GM19328 (cell line): ENCODE data around the gene RAD51B.

Experiments
- ATAC-seq: cut with Tn5 transposase; IDR thresholded peaks from one replicate; pipeline ENCODE4 v1.9.1; 2021; ENCODE audit warnings: mild to moderate bottlenecking, moderate library complexity; ENCODE audit not compliant: unreplicated experiment

RAD51B gene

DNA sequence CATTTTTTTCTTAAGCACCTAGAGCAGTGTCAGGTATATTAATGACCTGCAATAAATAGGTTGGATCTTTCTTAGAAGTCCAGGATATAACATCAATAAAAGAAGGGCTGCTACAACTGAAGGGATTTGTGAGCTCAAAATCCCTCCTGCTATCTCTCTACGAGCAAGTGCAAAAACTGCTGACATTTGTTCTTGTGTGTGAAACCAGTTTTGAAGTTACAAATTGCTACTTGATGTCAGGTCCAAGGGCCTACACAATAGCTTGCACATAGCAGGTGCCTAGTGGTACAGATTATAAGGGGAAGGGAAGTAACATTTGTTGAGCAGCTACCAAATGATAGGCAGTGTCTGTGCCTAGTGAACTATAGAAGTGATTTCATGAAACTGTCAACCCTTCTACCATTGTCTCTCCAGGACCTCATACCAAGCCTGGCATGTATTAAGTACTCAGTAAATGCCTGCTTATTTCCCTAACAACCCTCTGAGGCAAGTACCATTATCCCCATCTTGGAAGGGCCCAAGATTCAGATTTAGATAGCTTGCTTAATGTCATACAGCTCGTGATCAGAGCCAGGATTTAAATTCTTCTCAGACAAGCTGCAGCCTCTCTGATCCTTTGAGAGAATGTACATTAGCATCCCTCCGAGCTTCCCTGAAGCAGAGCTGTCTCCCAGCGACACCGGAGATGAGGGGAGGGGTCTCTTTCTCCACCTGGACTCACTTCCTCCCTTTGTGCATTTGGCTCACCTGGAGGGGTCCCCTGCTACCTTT, 673.0 kb downstream of the RAD51B start:
- no peak for ATAC-seq

DNA sequence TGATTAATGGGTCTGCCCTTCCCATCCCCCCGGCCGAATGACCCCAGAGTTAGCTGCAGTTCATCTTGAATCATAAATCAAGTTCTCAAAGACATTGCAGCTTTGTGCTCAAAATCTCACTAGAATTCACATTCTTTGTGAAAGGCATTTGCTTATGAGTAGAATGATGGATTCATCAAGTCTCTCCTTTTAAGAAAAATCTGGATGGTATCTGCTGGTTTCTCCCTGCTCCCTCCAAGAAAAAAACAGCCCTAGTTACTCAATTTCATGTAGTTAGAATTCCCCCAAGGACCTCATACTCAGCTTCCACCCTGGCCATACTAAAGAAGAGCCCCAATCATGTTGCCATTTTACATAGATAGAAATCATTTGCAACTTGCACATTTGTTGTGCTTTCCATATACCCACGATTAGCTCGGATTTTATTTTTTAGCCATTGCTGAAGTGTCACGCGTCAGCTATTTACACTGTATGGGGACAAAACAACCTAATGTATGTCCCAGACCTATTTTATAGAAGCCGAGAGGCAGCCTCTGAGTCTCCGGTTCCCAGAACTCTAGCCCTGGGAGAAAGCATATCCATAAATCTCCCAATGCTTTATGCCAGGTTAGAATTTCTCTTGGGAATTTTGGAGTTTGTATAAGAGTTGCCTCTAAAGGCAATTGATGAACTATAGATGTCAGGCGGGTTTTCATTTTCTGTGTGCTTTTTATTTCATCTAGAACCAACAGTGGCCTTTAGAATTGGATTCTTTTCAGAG, 673.8 kb downstream of the RAD51B start:
- ATAC-seq: no peak

DNA sequence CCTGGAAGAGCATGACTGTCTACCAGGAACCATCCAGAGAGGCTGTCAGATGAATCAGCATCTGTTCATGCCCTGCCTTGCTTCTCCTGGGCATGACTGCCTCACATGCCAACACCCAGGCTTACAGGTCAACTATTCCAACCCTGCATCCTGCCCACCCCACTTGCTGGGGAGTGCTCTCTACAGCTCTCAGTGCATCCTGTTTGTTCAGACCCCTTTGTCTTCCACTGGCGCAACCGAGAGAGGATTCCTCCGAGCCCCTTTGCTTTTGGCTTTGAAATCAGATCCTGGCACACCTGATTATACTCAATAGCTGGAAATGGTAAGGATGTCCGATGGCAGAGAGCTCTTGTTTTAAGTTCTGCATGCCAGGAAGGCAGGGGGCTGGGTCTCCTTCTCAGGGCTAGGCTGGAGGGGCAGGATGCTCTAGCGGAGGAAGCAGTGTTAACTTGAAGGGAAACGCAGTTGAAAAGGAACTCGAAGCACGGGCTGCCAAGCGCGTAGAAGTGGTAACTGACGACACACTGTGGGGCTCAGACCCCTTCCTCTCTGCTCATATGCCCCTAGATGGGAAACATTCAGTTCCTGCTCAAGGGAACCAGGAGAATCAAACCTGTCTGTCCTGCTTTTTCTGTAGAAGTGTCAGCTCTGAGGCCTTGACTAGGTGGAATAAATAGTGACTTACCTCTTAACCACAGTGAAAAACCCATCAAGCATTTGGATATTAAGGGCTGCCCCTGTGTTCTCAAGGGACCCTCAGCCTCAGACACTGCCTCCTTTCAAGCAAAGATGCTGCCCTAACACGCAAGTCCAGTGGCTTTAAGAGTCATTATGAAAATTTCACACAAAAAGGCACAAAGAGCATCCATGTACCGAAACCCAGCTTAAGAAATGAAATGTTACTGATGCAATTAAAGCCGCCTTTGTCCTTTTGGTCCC, 675.8 kb downstream of the RAD51B start:
- ATAC-seq: no peak

DNA sequence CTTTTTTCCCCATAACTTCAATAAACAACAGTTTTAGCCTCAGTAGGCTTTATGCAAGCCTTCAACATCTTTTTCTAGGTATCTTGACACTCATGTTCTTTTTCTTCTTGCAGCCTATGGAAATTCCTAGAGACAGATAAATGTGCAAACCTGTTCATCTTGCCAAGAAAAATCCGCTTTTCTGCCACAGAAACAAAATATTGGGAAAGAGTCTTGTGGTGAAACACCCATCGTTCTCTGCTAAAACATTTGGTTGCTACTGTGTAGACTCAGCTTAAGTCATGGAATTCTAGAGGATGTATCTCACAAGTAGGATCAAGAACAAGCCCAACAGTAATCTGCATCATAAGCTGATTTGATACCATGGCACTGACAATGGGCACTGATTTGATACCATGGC, 677.4 kb downstream of the RAD51B start:
- no peak for ATAC-seq

DNA sequence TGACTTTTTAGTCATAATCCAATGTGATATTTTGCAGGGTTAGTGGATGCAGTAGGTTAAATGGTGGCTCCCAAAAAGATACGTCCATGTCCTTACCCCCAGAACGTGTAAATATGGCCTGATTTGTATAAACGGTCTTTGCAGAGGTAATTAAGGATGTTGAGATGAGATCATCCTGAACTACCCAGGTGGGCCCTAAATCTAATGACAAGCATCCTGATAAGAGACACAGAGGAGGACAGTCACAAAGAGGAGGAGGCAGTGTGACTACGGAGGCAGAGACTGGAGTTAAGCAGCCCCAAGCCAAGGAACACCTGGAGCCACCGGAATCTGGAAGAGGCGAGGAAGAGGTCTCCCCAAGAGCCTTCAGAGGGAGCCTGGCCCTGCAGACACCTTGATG, 679.9 kb downstream of the RAD51B start:
- ATAC-seq: no peak

DNA sequence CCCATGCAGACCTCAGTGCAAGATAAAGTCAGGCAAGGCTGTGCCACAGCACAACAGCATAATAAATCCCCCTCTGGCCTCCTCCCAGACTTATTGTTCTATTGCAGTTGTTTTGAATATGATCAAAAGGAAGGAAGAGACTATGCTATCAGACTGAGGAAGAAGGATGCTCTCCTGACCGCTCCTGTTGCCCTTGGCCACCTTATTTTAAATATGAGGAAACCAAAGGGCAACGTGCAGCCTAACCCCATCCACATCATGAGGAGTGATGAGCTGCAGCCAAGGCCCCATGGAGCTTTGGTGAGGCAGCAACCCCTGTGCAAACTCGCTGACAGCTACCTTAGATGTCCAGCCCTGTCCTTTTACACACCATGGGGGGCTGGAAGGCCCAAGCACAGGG, 681.6 kb downstream of the RAD51B start:
- no peak for ATAC-seq

DNA sequence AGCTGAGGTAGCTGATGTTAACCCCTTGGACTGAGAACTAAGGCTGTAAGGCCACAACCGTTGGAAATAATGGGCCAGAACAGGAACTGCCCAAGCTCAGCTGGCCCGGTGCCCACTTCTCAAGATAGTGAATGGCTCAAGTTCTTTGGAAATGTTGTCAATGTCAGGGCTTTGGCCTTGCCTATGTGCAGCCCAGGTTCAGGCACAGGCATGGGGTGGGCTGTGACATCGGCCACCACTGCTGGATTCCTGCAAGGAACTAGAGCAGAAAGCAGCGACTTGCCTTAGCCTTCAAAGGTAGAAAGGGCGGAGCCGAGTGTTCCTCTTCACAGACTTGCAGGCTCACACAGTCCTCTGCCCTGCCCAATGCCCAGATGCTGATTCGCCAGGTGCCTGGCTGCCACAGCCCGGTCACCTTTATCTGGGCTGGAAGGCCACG, 682.1 kb downstream of the RAD51B start:
- no peak for ATAC-seq

DNA sequence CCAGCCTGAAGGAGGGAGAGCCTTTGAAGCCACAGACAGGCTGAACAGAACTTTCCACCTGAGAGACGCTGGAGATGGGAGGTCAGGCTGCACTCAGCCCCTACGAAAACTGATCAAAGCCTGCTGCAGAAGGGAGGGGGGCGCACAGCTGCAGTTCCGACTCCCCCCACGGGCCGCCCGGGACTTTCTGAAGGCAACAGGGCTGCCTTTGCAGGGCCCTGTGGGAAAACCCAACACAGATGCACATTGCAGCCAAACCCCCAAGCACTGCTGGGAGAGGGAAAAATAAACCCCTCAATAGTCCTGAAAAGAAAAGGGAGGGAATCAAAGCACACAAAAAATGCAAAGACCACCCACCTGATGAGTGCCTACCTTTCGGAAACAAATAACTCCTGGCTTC, 682.7 kb downstream of the RAD51B start:
- no peak for ATAC-seq

DNA sequence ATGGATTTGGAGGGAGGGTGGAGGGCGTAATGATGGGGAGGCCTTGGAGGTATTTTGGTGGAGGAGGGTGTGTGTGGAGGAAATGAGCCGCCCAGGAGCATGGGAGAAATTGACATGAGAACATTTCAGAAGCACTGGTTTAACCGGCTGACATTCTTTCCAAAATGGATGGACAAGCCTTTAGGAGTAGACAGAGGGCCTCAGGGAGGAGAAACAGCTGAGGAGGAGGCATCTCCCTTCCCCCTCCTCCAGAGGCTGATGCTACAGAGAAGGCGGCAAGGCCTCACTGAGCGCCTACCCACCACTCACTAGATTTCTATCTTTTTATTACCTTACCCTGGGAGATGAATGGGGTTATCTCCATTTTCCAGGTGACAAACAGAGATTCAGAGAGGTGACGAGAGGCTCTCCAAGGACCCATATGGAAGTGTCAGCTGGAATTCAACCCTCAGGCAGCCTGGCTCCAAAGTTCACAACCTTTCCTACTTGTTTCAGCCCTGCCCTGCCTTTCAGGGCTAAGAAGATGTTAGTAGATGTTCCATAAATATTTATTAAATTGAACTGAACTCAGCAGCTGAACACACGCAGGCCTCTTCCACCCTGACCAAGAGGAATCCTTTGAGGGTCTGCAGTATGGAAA, 683.7 kb downstream of the RAD51B start:
- ATAC-seq: no peak

DNA sequence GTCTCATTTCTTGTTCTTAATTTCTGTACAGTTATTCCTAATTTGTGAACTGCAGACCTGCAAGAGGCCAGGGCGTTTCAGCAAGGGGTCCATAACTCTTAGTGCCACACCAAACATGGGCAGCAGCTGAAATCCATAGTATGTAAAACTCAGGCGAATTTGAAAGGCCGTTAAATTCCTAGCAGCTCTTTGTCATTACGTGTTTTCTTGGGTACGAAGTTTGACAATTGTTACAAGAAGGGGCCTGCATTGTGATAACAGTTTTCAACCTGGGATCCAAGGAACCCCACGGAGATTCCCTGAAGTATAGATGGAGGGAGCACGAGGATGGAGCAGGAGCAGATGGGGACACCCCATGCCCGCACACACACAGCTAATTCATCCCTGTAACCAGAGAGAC, 685.3 kb downstream of the RAD51B start:
- ATAC-seq: no peak

DNA sequence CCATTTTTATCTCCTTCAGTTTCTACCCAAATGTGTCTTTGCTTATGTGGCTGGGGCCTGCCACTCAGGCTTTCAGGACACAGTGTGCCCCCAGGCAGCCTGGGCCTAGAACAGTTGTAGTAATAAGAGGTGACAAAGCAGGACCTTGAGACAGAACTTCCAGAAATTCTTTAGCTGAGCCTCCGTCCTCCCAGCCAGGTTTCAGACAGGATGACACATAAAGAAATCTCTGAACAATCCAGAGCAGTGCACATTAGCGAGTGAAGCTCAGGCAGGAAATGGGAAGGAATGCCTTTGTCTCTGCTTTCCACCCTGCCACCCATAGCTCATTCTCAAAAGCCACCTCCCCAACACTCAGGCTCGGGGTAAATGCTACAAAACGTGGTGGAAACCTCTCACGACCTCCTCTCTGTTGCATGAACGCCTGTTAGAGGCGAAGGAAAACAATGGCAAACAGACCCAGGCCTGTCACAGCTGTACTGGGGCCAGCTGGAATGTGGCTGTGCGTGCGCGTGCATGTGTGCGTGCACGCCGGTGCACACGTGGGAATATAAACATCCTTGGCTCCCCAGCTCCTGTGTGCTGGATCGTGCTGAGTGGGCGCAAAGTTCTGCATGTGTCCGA, 686.6 kb downstream of the RAD51B start:
- no peak for ATAC-seq

DNA sequence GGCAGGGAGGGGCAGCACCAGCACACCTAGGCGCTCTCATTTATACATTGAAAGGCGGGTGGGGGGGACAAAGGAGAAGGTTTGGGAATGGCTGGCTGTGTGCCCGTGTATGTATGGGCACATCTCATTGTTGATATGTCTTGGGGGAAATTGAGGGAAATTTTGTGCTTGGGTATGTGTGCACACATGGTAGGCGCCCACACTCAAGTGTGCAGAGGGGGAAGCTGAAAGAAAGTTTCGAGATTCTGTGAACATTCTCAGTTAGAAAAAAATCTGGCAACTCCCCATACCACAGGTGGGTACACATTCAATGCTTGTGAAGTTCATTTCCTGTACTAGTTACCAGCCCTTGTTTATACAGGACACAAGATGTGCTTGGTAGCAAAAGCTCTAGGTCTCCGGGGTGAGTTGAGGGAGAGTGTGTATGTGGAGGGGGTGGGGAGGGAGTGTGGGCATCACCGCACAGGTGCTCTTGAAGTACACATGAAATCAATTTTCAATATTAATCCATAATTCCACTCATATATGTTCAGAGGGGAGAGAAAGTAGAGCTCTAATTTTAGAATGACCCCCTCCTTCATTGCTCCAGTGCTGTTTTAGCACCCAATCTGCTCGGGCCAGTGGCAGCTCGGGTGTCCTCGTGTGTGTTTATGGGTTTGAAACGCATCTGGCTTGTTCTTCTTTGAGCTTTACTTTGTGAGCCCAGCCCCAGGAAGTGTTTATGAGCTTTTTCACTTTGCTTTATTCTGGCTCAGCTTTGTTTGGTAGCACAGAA, 687.3 kb downstream of the RAD51B start:
- ATAC-seq: peak; percentile 65

DNA sequence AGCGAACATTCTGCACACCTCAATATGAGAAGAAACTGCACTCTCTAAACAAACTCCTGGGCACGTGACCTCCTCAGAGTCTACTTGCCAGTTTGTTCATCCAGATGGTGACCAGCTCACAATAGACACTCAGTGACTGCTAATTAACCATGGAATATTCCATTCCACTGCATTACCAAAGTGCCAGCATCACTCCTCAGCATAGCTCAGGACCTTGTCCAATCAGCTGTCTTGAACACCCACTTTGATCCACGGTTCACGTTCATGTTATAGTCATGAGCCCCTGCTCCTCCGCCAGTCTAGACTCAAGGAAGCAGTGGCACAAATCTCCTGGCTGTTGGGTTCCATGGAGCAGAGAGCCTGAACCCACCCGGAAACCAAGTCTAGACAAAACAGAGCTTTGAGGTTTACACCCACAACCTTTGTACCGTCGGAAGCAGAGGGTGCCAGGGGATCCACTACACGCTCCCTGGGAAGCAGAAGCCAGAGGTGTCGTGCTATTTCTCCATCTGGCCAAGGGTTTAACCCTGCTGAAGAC, 688.0 kb downstream of the RAD51B start:
- ATAC-seq: no peak

DNA sequence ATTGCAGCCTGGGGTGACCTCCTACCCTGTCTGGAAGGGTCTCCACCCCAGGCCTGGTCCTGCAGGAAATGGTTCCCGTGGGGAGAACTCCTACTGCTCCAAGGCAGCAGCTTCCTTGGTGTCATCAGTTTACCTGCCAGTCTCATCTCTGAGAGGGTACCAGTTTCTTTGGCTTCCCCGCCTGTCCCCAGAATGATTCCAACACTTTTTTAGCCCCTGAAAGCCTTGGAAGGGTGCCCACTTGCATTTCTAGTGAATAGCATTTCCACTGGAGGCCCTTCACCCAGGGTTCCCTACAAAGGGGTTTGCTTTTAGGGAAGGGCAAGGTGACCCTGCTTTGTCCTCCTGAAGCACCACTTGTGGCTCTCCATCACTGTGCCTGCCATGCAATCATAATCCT, 689.0 kb downstream of the RAD51B start:
- ATAC-seq: no peak

DNA sequence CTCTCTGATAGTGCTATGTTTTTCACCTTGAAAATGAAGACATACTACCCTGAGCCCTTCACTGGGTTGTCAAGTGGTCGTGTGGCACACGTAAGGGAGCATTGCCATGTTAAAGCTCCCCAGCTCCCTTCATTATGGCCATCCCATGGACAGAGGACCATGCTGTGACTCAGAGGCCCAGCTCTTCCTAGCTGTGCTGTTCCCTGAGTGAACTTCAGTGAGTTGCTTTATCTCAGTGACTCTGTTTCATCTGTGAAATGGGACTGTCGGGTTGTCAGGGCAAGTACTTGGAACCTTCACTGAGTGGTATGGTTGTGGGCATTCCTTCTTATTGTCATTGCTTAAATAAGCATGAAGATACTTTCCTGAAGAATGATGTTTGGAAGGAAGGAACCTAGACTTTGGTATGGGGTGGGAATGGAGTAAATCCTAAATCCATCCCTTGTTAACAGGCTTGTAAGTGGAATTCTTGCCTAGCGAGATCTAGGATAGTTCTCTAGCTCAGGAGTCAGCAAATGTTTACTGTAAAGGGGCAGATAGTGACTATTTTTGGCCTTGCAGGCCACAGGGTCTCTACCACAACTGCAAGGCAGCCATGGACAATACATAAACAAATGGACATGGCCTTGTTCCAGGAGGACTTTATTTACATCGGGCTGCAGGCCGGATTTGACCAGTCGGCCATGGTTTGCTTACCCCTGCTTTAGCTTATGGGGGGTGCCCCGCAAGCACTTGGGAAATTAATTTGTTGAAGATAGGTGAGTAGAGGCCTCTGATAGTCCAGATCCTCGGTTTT, 689.8 kb downstream of the RAD51B start:
- ATAC-seq: no peak

DNA sequence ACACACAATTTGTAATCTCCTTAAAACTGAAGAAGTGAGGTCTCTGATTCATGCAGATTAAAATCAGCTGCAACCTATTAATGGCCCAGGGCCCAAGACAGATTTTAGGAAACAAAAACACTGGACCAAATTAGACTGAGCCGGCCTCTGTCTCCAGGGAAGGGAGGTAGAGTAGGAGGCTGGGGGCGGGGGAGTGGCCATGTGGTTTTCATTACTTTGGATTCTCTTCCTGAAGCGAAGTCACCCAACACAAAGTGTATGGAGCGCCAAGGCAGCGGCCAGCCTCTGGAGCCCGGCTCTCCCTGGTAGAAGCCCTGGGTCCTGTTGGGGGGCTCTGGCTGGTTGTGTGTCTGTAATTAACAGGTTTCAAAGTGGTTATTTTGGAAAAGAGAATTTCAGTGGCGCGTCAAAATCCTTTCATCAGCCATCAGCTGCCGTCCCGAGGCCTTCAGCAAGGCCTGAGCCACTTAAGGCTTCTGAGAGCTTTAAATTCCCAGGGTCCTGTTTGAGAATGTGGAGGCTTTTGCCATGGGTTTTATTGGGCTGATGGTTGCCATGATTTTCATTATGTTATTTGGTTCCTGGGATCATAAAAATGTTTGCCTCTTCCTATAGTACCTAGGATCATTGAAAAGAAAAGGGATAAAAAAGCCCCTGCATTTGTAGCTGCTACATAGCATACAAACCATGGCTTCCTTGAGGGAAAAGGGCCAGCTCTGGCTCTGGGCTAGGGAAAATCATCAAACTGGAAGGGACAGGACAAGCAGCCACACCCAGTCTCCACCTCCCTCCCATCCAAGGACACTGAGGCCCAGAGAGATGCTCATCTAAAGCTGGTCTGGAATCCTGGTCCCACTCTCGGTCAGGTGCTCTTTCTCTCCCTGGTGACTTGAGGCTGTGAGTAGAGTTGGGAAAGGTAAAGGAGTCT, 690.9 kb downstream of the RAD51B start:
- no peak for ATAC-seq
